CD4-positive, alpha-beta memory T cell (primary cell): ENCODE data around the gene REXO5. TPM values are rescaled to one million over a fixed set of nuclear protein-coding genes. Genes with fewer than 3 reads are reported as not detected.

Source experiments
- CTCF ChIA-PET: fragments of 350-600 bp; sonication (Branson Sonifier 250); formaldehyde crosslinking; loops from one replicate; lab custom pipeline; 2021; ENCODE audit warnings: inconsistent platforms; ENCODE audit not compliant: partially characterized antibody; lab: Charles Lee
- POLR2A ChIA-PET: fragments of 350-600 bp; sonication (Branson Sonifier 250); formaldehyde crosslinking; loops from one replicate; lab custom pipeline; 2021; ENCODE audit not compliant: partially characterized antibody; lab: Charles Lee
- DNase-seq, 5 donors: peaks; one replicate each; pipeline versions ENCODE4 v3.0.0 to v3.0.0-alpha.2; 2020 to 2022; ENCODE audit warnings: mixed read lengths in 1 of 5
- H3K27ac ChIP-seq: one replicate; pipeline ENCODE4 v1.7.0; 2013; ENCODE audit warnings: low read depth, low read length
- H3K27me3 ChIP-seq: 2 replicates; pipeline ENCODE4 v1.7.0; 2013; ENCODE audit warnings: mild to moderate bottlenecking, low read length, moderate library complexity; ENCODE audit not compliant: insufficient read depth
- H3K36me3 ChIP-seq: 2 replicates; pipeline ENCODE4 v1.7.0; 2013; ENCODE audit warnings: mild to moderate bottlenecking, low read length, moderate library complexity; ENCODE audit not compliant: insufficient read depth
- H3K4me1 ChIP-seq: 2 replicates; pipeline ENCODE4 v1.7.0; 2013; ENCODE audit warnings: mild to moderate bottlenecking, low read length, moderate library complexity; ENCODE audit not compliant: insufficient read depth
- H3K4me3 ChIP-seq, 2 donors: one replicate each; pipeline ENCODE4 v1.7.0; 2013; ENCODE audit warnings: low read length in 2 of 2, mild to moderate bottlenecking in 1 of 2
- H3K9me3 ChIP-seq, 2 donors: one replicate each; pipeline ENCODE4 v1.7.0; 2013; ENCODE audit warnings: low read length in 2 of 2, control low read depth in 1 of 2; ENCODE audit not compliant: control insufficient read depth in 1 of 2
- H3K27ac Mint-ChIP-seq, 7 donors: one replicate each; pipeline ENCODE4 v1.8.0; 2020 to 2021; ENCODE audit warnings: mixed read lengths in 7 of 7, mild to moderate bottlenecking in 6 of 7, inconsistent platforms in 3 of 7, moderate library complexity in 3 of 7
- H3K27me3 Mint-ChIP-seq, 2 donors: one replicate each; pipeline ENCODE4 v1.8.0; 2020 to 2021; ENCODE audit warnings: mixed read lengths in 2 of 2
- H3K36me3 Mint-ChIP-seq, 2 donors: one replicate each; pipeline ENCODE4 v1.8.0; 2020 to 2021; ENCODE audit warnings: mixed read lengths in 2 of 2, inconsistent platforms in 1 of 2, mild to moderate bottlenecking in 1 of 2
- H3K4me1 Mint-ChIP-seq, 4 donors: one replicate each; pipeline ENCODE4 v1.8.0; 2020 to 2021; ENCODE audit warnings: mixed read lengths in 4 of 4, mild to moderate bottlenecking in 1 of 4
- H3K4me3 Mint-ChIP-seq, 8 donors: one replicate each; pipeline ENCODE4 v1.8.0; 2020 to 2021; ENCODE audit warnings: mixed read lengths in 8 of 8, mild to moderate bottlenecking in 7 of 8, moderate library complexity in 6 of 8, inconsistent platforms in 3 of 8
- H3K9me3 Mint-ChIP-seq, 8 donors: one replicate each; pipeline ENCODE4 v1.8.0; 2020 to 2021; ENCODE audit warnings: mixed read lengths in 8 of 8, mild to moderate bottlenecking in 5 of 8, inconsistent platforms in 3 of 8, moderate library complexity in 1 of 8
- intact Hi-C: fragments of 100-400 bp; cut with micrococcal nuclease; formaldehyde crosslinking; loops from one replicate; pipeline ENCODE4 v1.15.1; 2023
- polyA plus RNA-seq, 2 donors: library from polyadenylated mRNA; unstranded; fragments of 300-500 nt; fragmentation: Illumina TruSeq; gene quantifications; one replicate each; pipeline ENCODE4 v1.2.3, GENCODE V29; 2021
- total RNA-seq, 2 experiments: library from RNA; stranded (reverse); gene quantifications; one replicate each; pipeline ENCODE4 v1.2.3, GENCODE V29; 2021

The REXO5 gene
- total and polyA plus RNA-seq, 4 experiments from 2014 or later: 0.22 to 1.1 (median 0.46) TPM

DNA sequence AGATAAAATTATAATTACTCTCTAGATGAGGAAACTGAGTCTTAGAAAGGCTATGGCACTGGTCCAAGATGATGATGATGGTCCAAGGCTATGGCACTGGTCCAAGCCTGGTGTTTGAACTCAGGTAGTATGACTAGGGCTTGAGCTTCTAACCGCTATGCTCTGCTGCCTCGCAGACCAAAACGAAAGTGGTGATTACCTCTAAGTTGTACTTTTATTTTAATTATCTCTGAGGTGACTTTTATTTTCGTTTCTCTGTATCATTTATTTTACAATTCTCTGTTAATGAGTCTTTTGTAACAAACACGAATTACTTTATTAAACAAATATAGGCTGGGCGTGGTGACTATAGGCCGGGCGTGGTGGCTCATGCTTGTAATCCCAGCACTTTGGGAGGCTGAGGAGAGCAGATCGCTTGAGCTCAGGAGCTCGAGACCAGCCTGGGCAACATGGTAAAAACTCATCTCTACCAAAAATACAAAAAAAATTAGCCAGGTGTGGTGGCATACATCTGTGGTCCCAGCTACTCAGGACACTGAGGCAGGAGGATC, 5.6 kb downstream of the REXO5 start:
- no peak for DNase-seq
- Histone ChIP-seq H3K4me3 (no peak overlapping the region), H3K36me3 (no peaks in the 10 kb centered on the region), H3K9me3 (no peaks in the 10 kb centered on the region), H3K27ac (no peak overlapping the region), H3K4me1 (peaks cover 10% of the 10 kb centered on the region), H3K27me3 (no peaks in the 10 kb centered on the region)
- no peaks in the 10 kb centered on the region for H3K36me3 Mint-ChIP-seq
- H3K27me3 Mint-ChIP-seq: no peaks in the 10 kb centered on the region
- intact Hi-C loops: no loop called here
- H3K27ac Mint-ChIP-seq: no peak overlapping the region
- H3K4me3 Mint-ChIP-seq: no peak overlapping the region
- POLR2A ChIA-PET: no interaction called here
- no peaks in the 10 kb centered on the region for H3K9me3 Mint-ChIP-seq
- peaks cover 2 to 17% (median 11%) of the 10 kb centered on the region in 4 donors for H3K4me1 Mint-ChIP-seq
- CTCF ChIA-PET: no interaction called here

- Mint-ChIP-seq H3K4me3 (no peak overlapping the region), H3K4me1 (peaks cover 2 to 13% (median 8%) of the 10 kb centered on the region in 4 donors), H3K36me3 (no peaks in the 10 kb centered on the region), H3K27me3 (no peaks in the 10 kb centered on the region), H3K27ac (no peak overlapping the region), H3K9me3 (no peaks in the 10 kb centered on the region)
- no peaks in the 10 kb centered on the region for H3K9me3 ChIP-seq
- POLR2A ChIA-PET: no interaction called here
- H3K4me3 ChIP-seq: no peak overlapping the region
- DNase-seq: no peak
- intact Hi-C loops: no loop called here
- H3K27me3 ChIP-seq: no peaks in the 10 kb centered on the region
- peaks cover 5% of the 10 kb centered on the region for H3K4me1 ChIP-seq
- H3K36me3 ChIP-seq: no peaks in the 10 kb centered on the region
- H3K27ac ChIP-seq: no peak overlapping the region
- CTCF ChIA-PET: interaction anchor here (0.9 to 1.9 kb wide), 2 partner anchors 8 to 62 kb away, joined by 3 to 5 read pairs; no protein-coding TSS in a partner anchor
Observed at GRCh38 chr16:20812510-20812909, 6.2 kb downstream of the REXO5 start.

GRCh38 chr16:20814784-20815183, 8.5 kb downstream of the REXO5 start:
- intact Hi-C loops: no loop called here
- Mint-ChIP-seq H3K27me3 (no peaks in the 10 kb centered on the region), H3K36me3 (no peaks in the 10 kb centered on the region), H3K9me3 (no peaks in the 10 kb centered on the region), H3K4me1 (peaks cover 0 to 4% (median 3%) of the 10 kb centered on the region in 4 donors), H3K4me3 (no peak overlapping the region), H3K27ac (no peak overlapping the region)
- CTCF ChIA-PET: interaction anchor here (1.2 kb wide), 1 partner anchor 8 kb away, joined by 4 read pairs; no protein-coding TSS in a partner anchor
- no peaks in the 10 kb centered on the region for H3K27me3 ChIP-seq
- no peaks in the 10 kb centered on the region for H3K36me3 ChIP-seq
- DNase-seq: no peak
- H3K9me3 ChIP-seq: no peaks in the 10 kb centered on the region
- H3K4me3 ChIP-seq: no peak overlapping the region
- POLR2A ChIA-PET: no interaction called here
- H3K27ac ChIP-seq: no peak overlapping the region
- H3K4me1 ChIP-seq: no peaks in the 10 kb centered on the region

DNA sequence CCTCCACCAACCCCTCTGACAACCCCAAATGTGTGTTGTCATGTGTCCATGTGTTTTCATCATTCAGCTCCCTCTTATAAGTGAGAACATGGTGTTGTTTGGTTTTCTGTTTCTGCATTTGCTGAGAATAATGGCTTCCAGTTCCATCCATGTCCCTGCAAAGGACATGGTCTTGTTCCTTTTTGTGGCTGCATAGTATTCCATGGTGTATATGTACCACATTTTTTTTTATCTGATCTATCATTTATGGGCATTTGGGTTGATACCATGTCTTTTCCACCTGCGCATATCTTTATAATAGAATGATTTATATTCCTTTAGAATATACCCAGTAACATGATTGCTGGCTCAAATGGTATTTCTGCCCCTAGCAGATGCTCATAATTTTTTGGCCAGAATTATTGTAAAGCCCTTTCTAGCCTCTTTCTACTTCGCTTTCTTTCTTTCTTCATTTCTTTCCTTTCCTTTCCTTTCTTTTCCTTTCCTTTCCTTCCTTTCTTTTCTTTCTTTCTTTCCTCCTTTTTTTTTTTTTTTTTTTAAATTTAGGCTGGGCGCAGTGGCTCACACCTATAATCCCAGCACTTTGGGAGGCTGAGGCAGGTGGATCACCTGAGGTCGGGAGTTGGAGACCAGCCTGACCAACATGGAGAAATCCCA, 12.7 kb downstream of the REXO5 start:
- POLR2A ChIA-PET: interaction anchor here (0.6 kb wide), 1 partner anchor 306 kb away, joined by 3 read pairs; no protein-coding TSS in a partner anchor
- Histone ChIP-seq H3K4me1 (no peaks in the 10 kb centered on the region), H3K27ac (no peak overlapping the region), H3K36me3 (no peaks in the 10 kb centered on the region), H3K27me3 (no peaks in the 10 kb centered on the region), H3K9me3 (no peaks in the 10 kb centered on the region), H3K4me3 (no peak overlapping the region)
- CTCF ChIA-PET: interaction anchor here (1.1 kb wide), 1 partner anchor 14 kb away, joined by 3 read pairs; no protein-coding TSS in a partner anchor
- peak overlapping the region in 1 of 7 donors; percentile 9 for H3K27ac Mint-ChIP-seq
- no peak overlapping the region for H3K4me3 Mint-ChIP-seq
- H3K9me3 Mint-ChIP-seq: no peaks in the 10 kb centered on the region
- intact Hi-C loops: no loop called here
- no peaks in the 10 kb centered on the region for H3K27me3 Mint-ChIP-seq
- peaks cover 0 to 4% (median under 1%) of the 10 kb centered on the region in 4 donors for H3K4me1 Mint-ChIP-seq
- DNase-seq: no peak
- H3K36me3 Mint-ChIP-seq: peaks cover 0 to 4% of the 10 kb centered on the region in 2 donors

DNA sequence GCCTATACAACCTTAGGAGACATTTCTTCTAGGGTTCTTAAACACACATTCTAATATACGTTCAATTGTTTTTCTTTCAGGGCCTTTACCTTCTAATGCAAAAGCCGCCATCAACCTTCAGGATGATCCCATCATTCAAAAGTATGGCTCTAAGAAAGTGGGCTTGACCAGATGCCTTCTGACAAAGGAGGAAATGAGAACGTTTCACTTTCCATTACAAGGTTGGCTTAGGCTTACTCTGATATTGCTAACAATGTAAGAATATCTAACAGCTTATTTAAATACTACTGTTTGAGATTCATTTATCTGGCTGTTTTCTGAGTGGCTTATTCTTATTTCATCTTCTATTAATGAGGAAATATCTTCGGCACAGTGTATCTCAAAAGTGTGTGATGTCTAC, 15.4 kb downstream of the REXO5 start:
- no peaks in the 10 kb centered on the region for H3K4me1 Mint-ChIP-seq
- DNase-seq: no peak
- no peak overlapping the region for H3K27ac Mint-ChIP-seq
- H3K27ac ChIP-seq: no peak overlapping the region
- no peak overlapping the region for H3K4me3 Mint-ChIP-seq
- ChIA-PET CTCF (no interaction called here), POLR2A (no interaction called here)
- H3K4me1 ChIP-seq: no peaks in the 10 kb centered on the region
- peaks cover 0 to 4% of the 10 kb centered on the region in 2 donors for H3K36me3 Mint-ChIP-seq
- H3K27me3 Mint-ChIP-seq: no peaks in the 10 kb centered on the region
- no peaks in the 10 kb centered on the region for H3K27me3 ChIP-seq
- H3K4me3 ChIP-seq: no peak overlapping the region
- H3K9me3 ChIP-seq: no peaks in the 10 kb centered on the region
- no peaks in the 10 kb centered on the region for H3K36me3 ChIP-seq
- H3K9me3 Mint-ChIP-seq: no peaks in the 10 kb centered on the region
- intact Hi-C loops: no loop called here

GRCh38 chr16:20822521-20823325, 16.4 kb downstream of the REXO5 start:
- H3K9me3 ChIP-seq: no peaks in the 10 kb centered on the region
- H3K9me3 Mint-ChIP-seq: no peaks in the 10 kb centered on the region
- peak overlapping the region in 1 of 7 donors; percentile 9 for H3K27ac Mint-ChIP-seq
- no peaks in the 10 kb centered on the region for H3K27me3 ChIP-seq
- H3K36me3 ChIP-seq: no peaks in the 10 kb centered on the region
- intact Hi-C loops: no loop called here
- peaks cover 0 to 4% of the 10 kb centered on the region in 2 donors for H3K36me3 Mint-ChIP-seq
- H3K27me3 Mint-ChIP-seq: no peaks in the 10 kb centered on the region
- no peaks in the 10 kb centered on the region for H3K4me1 Mint-ChIP-seq
- H3K27ac ChIP-seq: no peak overlapping the region
- H3K4me1 ChIP-seq: no peaks in the 10 kb centered on the region
- ChIA-PET CTCF (no interaction called here), POLR2A (no interaction called here)
- H3K4me3 Mint-ChIP-seq: no peak overlapping the region
- no peak for DNase-seq
- H3K4me3 ChIP-seq: no peak overlapping the region

DNA sequence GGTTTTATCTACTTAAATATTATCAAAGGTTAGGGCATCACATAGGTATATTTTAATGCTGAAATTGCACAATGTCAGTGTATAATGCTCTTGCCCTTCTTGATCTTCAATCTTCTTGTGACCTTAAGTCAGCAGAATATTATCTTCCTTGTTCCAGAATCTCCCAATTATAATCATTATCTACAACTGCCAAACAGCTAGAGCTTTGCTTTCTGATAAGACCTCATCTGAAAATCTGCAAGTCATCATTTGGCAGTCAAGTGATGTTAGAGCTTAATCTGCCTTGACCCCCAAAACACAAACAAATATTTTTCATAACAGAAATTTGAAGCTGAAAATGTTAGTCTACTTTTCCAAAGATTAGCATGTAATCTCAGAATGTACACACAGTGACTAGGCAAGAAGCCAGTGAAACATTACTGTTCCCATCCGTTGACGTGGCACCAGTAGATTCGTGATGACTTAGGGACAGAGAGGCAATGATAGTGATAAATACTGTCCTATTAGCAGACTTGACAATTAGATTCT, 19.8 kb downstream of the REXO5 start:
- Histone ChIP-seq H3K4me3 (no peak overlapping the region), H3K4me1 (no peaks in the 10 kb centered on the region), H3K36me3 (no peaks in the 10 kb centered on the region), H3K27ac (no peak overlapping the region), H3K9me3 (no peaks in the 10 kb centered on the region), H3K27me3 (no peaks in the 10 kb centered on the region)
- POLR2A ChIA-PET: no interaction called here
- no peak for DNase-seq
- no peaks in the 10 kb centered on the region for H3K27me3 Mint-ChIP-seq
- no peak overlapping the region for H3K27ac Mint-ChIP-seq
- H3K4me1 Mint-ChIP-seq: no peaks in the 10 kb centered on the region
- intact Hi-C loops: no loop called here
- H3K4me3 Mint-ChIP-seq: no peak overlapping the region
- CTCF ChIA-PET: interaction anchor here (1.6 kb wide), 1 partner anchor 21 kb away, joined by 3 read pairs; no protein-coding TSS in a partner anchor
- no peaks in the 10 kb centered on the region for H3K9me3 Mint-ChIP-seq
- H3K36me3 Mint-ChIP-seq: no peaks in the 10 kb centered on the region
